GM19468 (cell line): ENCODE measurements around the gene SH3BGR.
"Not testable (repeated sequence)": the region's sequence is repeated elsewhere in the genome, so short reads cannot be mapped to it uniquely, and the experiment has no call there.

Experiments used
- ATAC-seq: cut with Tn5 transposase; IDR thresholded peaks from one replicate; pipeline ENCODE4 v1.9.1; 2021; ENCODE audit warnings: mild to moderate bottlenecking, moderate library complexity, moderate number of reproducible peaks; ENCODE audit not compliant: unreplicated experiment; ENCODE audit errors: extremely low read depth

SH3BGR gene

GRCh38 chr21:39451332-39452206, at the start of gene SH3BGR:
TSS of gene SH3BGR (plus strand) at chr21:39451970. CDS start at chr21:39452097, 127 bp downstream.
- no peak for ATAC-seq

DNA sequence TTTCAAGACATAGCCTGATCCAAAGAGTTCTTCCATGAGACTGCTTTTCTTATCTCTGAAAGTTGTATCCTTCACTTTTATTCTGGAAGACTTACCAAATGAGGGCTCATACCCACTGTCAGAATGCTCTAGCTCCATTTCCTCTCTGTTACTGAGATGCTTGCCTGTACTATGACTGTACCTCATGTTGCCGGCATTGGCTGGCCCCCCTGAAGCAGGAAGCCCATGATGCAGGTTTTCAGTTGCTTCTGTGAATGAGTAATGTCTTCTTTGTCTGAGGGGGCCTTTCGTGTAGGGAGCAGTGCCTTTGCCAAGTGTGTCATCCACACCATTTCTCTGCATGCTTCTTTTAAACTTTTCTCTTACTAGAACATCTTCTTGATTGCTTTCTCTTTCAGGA, 45.7 kb upstream of the SH3BGR start:
- ATAC-seq = no peak

GRCh38 chr21:39419204-39419603, 32.6 kb upstream of the SH3BGR start:
- ATAC-seq = not testable (repeated sequence)

GRCh38 chr21:39422527-39423241, 29.1 kb upstream of the SH3BGR start:
- no peak for ATAC-seq

DNA sequence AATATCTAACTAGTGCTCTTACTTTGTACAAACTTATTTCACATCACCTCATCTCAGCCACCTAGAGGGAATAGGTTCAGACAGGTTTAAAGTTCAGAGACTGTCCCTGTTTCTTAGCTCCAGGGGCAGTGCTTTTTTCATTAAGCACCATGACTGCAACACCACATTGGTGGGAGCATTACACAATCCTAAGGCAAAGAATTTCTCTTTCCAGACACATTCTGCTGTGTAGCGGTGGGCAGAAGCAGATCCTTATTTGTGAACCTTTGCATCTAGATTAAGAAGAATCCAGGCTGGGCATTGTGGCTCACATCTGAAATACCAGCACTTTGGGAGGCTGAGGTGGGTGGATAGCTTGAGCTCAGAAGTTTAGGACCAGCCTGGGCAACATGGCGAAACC, 22.3 kb upstream of the SH3BGR start:
- ATAC-seq = no peak

DNA sequence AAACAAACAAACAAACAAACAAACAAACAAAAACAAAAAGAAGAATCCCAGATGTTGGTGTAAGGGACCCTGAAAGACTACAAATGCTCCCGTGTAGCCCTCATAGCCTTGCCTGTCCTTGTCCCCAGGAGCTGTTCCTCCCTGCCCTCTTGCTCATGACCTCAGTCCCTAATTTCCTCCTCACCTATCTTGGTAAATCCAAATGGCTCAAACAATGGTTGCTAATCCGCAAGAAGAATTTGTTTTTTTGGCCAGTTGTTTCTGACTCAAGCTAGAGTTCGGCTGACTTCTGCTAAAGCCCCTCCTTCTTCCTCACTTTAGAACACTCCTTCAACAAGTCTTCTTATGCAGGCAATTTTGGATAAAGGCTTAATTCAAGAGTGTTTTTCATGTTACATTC, 21.8 kb upstream of the SH3BGR start:
- ATAC-seq = no peak

- ATAC-seq = no peak
Measured at GRCh38 chr21:39430457-39430856, 21.3 kb upstream of the SH3BGR start.

DNA sequence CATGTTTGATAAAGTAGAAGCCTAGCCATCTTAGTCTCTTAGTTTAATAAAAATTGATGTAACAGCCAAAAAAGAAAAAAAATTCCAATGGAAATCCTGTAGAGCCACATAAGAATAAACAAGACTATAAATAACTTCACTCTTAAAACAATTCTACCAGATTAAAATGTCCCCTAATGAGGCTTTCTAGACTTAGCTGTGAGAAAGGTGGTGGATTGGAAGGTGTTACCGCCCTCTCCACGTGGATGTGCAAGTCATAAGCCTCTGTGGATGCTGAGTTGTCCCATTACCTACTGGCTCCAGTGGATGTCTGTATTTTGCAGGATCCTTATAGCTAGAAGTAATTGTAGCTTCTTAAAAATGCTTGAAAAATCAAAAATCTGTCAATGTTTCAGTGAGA, 20.8 kb upstream of the SH3BGR start:
- no peak for ATAC-seq

DNA sequence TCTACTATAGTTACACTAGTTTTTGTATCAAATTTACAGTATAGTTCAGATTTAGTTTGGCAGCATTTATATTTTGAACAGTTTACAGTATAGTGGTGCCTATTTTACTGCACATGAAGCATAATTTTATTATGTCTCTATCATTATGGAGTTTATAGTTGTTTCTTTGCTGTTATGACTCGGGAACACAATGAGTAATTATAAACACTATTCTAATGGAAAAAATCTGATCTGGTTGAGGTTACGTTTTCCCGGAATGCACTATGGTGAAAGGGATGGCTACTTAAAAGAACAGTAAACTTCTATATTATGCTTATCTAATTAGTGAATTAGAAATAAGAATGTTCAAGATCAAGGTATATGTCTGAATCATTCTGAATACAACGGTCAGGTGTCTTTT, 16.8 kb upstream of the SH3BGR start:
- no peak for ATAC-seq

DNA sequence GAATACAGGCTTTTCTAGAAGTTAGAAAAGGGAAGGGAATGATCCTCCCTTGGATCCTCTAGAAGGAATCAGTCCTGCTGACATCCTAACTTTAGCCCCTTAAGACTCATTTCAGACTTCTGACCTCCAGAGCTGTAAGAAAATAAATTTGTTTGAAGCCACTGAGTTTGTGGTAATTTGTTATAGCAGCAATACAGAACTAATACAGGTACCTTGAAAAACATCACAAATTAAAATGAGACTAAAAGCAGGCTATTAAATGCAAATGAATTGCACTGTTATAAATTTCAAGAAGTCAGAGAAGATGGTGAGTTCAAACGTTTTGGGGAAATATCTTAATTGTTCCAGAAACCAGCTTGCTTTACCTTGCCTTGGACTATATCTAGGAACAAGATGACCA, 12.5 kb upstream of the SH3BGR start:
- no peak for ATAC-seq

DNA sequence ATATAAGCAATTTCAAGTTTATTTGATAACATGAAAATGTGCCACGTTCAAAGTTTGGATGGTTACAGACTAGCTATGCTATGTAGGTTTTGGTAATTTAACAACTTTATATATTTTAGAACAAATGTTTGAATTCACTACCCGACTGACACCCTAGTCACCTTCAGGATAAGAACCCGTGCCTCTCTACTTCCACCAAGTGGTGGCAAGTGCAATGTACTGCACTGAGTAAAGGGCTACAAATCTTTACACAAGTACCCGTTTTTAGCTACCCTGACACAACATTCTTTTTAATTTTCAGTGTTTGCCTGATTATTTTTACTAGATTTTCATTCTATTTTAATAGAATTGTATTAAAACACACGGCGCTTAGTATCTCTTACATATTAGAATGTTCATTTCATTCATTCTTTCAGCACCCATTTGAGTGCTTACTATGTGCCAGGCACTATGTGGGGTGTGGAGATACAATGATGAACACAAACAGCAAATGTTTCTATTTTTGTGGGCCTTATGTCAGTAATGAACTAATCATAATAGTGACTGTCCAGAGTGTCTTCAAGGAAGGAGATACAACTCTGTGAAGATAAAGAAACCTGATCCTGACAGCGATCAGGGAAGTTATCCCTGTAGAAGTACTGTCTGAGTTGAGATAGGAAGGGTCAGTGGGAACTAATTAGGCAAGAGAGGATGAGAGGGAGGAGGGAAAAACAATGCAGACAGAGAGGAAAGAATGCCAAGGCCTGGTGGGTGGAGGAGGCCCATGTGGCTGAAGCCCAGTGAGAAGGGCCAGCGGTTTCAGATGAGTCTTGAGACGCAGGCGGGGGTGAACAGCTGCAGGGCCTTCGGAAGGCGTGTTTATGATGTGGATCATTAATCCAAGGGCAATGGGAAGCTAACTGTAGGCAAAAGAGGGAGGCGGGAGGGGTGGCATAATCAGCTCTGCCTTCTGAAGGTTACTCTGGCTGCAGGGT, 10.0 kb upstream of the SH3BGR start:
- no peak for ATAC-seq

GRCh38 chr21:39444421-39445180, 7.2 kb upstream of the SH3BGR start:
- no peak for ATAC-seq

DNA sequence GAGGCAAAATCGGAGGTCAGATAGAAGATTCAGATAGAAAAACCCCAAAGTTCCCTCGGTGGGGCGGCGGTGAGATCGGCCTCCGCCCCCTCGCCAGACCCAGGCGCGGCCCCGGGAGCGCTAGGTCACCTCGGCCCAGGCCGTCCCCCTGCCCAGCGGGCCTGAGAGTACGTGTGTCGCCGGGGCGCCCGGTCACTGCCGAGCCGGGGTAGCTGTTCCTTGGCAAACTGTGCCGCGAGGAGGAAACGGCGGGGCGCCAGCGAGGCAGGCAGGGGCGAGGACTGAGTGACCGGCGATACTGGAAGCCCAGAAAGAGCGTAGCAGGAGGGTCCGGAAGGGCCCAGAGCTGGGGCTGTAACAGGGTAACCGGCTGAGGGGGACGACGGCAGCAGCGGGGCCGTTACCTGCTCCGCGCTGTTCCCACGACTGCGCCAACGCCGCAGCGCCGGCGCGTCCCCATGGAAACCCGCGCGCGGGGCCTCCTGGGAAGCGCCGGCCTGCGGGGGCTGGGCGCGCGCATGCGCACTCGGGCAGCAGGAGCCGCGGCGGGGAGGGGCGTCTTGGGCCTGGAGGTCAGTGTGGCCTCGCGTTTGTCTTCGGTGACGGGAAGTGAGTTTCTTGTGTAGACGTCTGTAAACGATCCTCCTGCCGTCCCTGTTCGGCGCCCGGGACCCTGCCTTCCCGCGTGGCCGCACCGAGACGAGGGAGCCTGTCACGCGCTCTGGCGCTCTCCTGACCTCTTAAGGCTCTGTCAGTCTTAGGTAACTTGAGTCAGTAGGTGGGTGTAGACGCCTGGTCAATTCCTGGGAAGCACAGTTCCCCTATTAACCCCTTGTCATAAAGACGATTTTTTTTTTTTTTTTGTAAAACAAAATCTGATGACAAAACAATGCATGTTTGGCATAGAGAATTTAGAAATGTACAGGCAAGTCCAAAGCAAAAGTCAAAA, 6.2 kb upstream of the SH3BGR start, which contains the start of gene LCA5L:
TSS of gene LCA5L (minus strand) at position 458 of the 949 bp plus-strand sequence. CDS start 17,285 bp downstream, outside the sequence.
- ATAC-seq = peak; percentile 84

DNA sequence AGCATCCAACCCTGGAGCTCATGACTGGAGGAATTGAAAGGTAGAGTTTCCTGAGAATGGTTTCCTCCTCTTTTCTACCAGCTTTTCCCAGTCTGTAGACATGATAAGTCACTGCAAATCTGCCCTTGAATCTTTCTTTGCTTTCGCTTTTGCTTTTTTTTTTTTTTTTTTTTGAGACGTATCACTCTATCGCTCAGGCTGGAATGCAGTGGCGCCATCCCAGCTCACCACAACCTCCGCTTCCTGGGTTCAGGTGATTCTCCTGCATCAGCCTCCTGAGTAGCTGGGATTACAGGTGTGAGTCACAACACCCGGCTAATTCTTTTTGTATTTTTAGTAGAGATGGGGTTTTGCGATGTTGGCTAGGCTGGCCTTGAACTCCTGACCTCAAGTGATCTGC, 4.5 kb upstream of the SH3BGR start:
- ATAC-seq = no peak

DNA sequence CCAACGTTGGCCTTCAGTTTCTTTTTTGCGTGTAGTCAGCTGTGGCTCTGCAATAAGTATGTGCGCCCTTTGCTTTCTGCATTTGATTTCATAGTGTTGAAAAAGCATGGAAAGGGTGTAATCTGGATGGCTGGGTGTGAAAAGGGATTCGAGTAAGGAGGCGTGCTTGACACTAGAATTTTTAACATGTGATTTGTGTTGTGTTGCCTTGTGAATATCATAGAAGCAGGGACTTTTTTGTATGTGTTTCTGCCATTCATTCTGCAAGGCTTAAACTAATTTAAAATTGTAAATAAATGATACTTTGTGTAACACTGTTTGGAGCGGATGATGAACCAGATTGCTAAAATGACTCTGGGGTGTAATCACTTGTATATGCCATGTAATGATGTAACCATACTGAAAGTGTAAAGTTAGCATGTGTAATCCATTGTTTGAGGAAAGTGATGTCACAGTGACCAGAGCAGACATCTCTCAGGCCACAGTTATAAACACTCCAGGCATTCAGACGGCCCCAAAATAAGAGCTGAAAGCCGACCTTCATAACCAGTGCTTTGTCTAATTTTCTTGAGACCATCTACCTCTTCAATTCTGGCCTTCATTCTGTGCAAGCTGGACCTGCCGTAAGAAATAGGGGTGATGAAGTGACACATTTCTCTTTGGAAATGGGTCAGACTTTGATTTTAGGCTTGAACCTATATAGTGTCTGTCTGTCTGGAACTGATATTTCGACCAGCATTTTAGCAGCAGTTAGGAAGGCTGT, 618 bp downstream of the SH3BGR start:
- no peak for ATAC-seq

- no peak for ATAC-seq
Measured at GRCh38 chr21:39452970-39453342, 1.2 kb downstream of the SH3BGR start.

- no peak for ATAC-seq
Measured at GRCh38 chr21:39453571-39454179, 1.9 kb downstream of the SH3BGR start.
